Activated CD8-positive, alpha-beta memory T cell treated with anti-CD3 and anti-CD28 coated beads, Interleukin-2, amount 10 ng/mL, durations not matched to agents 7 days and 5 days (primary cell): ENCODE measurements around the gene NLGN1. TPM values are rescaled to one million over a fixed set of nuclear protein-coding genes. Genes with fewer than 3 reads are reported as not detected.

ENCODE experiments used
- ATAC-seq: fragments of 150-1000 bp; cut with Tn5 transposase; one replicate; pipeline ENCODE4 v1.10.0; 2021; ENCODE audit warnings: moderate library complexity
- CTCF ChIA-PET: fragments of 350-600 bp; sonication (Branson Sonifier 250); formaldehyde crosslinking; loops from one replicate; lab custom pipeline; 2021; ENCODE audit warnings: antibody characterized with exemption; lab: Charles Lee
- DNase-seq: peaks from one replicate; pipeline ENCODE4 v3.0.0-alpha.2; 2020
- H3K27ac Mint-ChIP-seq: one replicate; pipeline ENCODE4 v1.8.0; 2021; ENCODE audit warnings: mild to moderate bottlenecking, mixed read lengths
- H3K27me3 Mint-ChIP-seq: one replicate; pipeline ENCODE4 v1.8.0; 2021; ENCODE audit warnings: mixed read lengths
- H3K36me3 Mint-ChIP-seq: one replicate; pipeline ENCODE4 v1.8.0; 2021; ENCODE audit warnings: mild to moderate bottlenecking, mixed read lengths
- H3K4me1 Mint-ChIP-seq: one replicate; pipeline ENCODE4 v1.8.0; 2021; ENCODE audit warnings: mixed read lengths
- H3K4me3 Mint-ChIP-seq: one replicate; pipeline ENCODE4 v1.8.0; 2021; ENCODE audit warnings: mild to moderate bottlenecking, moderate library complexity, mixed read lengths
- H3K9me3 Mint-ChIP-seq: one replicate; pipeline ENCODE4 v1.8.0; 2022; ENCODE audit warnings: low read depth, mixed read lengths
- total RNA-seq, 2 experiments: library from RNA; stranded (reverse); gene quantifications; one replicate each; pipeline ENCODE4 v1.2.3, GENCODE V29; 2021

Gene NLGN1
- total RNA-seq, 2 experiments from 2014 or later: not detected

GRCh38 chr3:174255454-174255853 lies 857.9 kb downstream of the NLGN1 start:
- Mint-ChIP-seq H3K36me3 (no peaks in the 10 kb centered on the region), H3K27ac (no peak overlapping the region), H3K27me3 (no peaks in the 10 kb centered on the region), H3K4me1 (no peaks in the 10 kb centered on the region), H3K9me3 (peaks cover 5% of the 10 kb centered on the region), H3K4me3 (no peak overlapping the region)
- no peak for ATAC-seq
- CTCF ChIA-PET: no interaction called here
- no peak for DNase-seq

GRCh38 chr3:174266476-174266875 lies 868.9 kb downstream of the NLGN1 start:
- DNase-seq (no peak), ATAC-seq (no peak)
- no peaks in the 10 kb centered on the region for H3K4me1 Mint-ChIP-seq
- H3K4me3 Mint-ChIP-seq: no peak overlapping the region
- H3K27me3 Mint-ChIP-seq: no peaks in the 10 kb centered on the region
- no peaks in the 10 kb centered on the region for H3K9me3 Mint-ChIP-seq
- no peaks in the 10 kb centered on the region for H3K36me3 Mint-ChIP-seq
- CTCF ChIA-PET: no interaction called here
- no peak overlapping the region for H3K27ac Mint-ChIP-seq

- no peaks in the 10 kb centered on the region for H3K9me3 Mint-ChIP-seq
- CTCF ChIA-PET: no interaction called here
- no peaks in the 10 kb centered on the region for H3K36me3 Mint-ChIP-seq
- DNase-seq (no peak), ATAC-seq (no peak)
- H3K27me3 Mint-ChIP-seq: no peaks in the 10 kb centered on the region
- no peaks in the 10 kb centered on the region for H3K4me1 Mint-ChIP-seq
- H3K27ac Mint-ChIP-seq: no peak overlapping the region
- H3K4me3 Mint-ChIP-seq: no peak overlapping the region
Observed at GRCh38 chr3:174268061-174268460, 870.5 kb downstream of the NLGN1 start.

- Mint-ChIP-seq H3K4me1 (no peaks in the 10 kb centered on the region), H3K27me3 (no peaks in the 10 kb centered on the region), H3K36me3 (no peaks in the 10 kb centered on the region), H3K4me3 (no peak overlapping the region), H3K9me3 (no peaks in the 10 kb centered on the region), H3K27ac (no peak overlapping the region)
- DNase-seq (no peak), ATAC-seq (no peak)
- CTCF ChIA-PET: no interaction called here
Observed at GRCh38 chr3:174268586-174268985, 871.0 kb downstream of the NLGN1 start.

GRCh38 chr3:174270841-174271240 lies 873.3 kb downstream of the NLGN1 start:
- H3K27me3 Mint-ChIP-seq: no peaks in the 10 kb centered on the region
- DNase-seq (no peak), ATAC-seq (no peak)
- CTCF ChIA-PET: no interaction called here
- H3K9me3 Mint-ChIP-seq: no peaks in the 10 kb centered on the region
- no peaks in the 10 kb centered on the region for H3K36me3 Mint-ChIP-seq
- H3K4me3 Mint-ChIP-seq: no peak overlapping the region
- no peak overlapping the region for H3K27ac Mint-ChIP-seq
- H3K4me1 Mint-ChIP-seq: no peaks in the 10 kb centered on the region

GRCh38 chr3:174275336-174275735 lies 877.8 kb downstream of the NLGN1 start:
- H3K4me1 Mint-ChIP-seq: no peaks in the 10 kb centered on the region
- H3K9me3 Mint-ChIP-seq: no peaks in the 10 kb centered on the region
- no peak for DNase-seq
- H3K27me3 Mint-ChIP-seq: no peaks in the 10 kb centered on the region
- H3K36me3 Mint-ChIP-seq: no peaks in the 10 kb centered on the region
- no peak overlapping the region for H3K27ac Mint-ChIP-seq
- ATAC-seq: no peak
- no peak overlapping the region for H3K4me3 Mint-ChIP-seq
- CTCF ChIA-PET: no interaction called here

- no peak overlapping the region for H3K4me3 Mint-ChIP-seq
- no peak overlapping the region for H3K27ac Mint-ChIP-seq
- CTCF ChIA-PET: no interaction called here
- DNase-seq: no peak
- no peak for ATAC-seq
- H3K9me3 Mint-ChIP-seq: peaks cover 4% of the 10 kb centered on the region
- H3K36me3 Mint-ChIP-seq: no peaks in the 10 kb centered on the region
- H3K4me1 Mint-ChIP-seq: no peaks in the 10 kb centered on the region
- H3K27me3 Mint-ChIP-seq: no peaks in the 10 kb centered on the region
Observed at GRCh38 chr3:174276826-174277225, 879.3 kb downstream of the NLGN1 start.

GRCh38 chr3:174278094-174278493 lies 880.5 kb downstream of the NLGN1 start:
- Mint-ChIP-seq H3K4me1 (no peaks in the 10 kb centered on the region), H3K27ac (no peak overlapping the region), H3K27me3 (no peaks in the 10 kb centered on the region), H3K36me3 (no peaks in the 10 kb centered on the region), H3K4me3 (no peak overlapping the region), H3K9me3 (peaks cover 4% of the 10 kb centered on the region)
- DNase-seq (no peak), ATAC-seq (no peak)
- CTCF ChIA-PET: no interaction called here

GRCh38 chr3:174280186-174280585 lies 882.6 kb downstream of the NLGN1 start:
- Mint-ChIP-seq H3K4me1 (no peaks in the 10 kb centered on the region), H3K9me3 (peaks cover 4% of the 10 kb centered on the region), H3K27ac (no peak overlapping the region), H3K36me3 (no peaks in the 10 kb centered on the region), H3K4me3 (no peak overlapping the region), H3K27me3 (no peaks in the 10 kb centered on the region)
- ATAC-seq: no peak
- DNase-seq: no peak
- CTCF ChIA-PET: no interaction called here

- DNase-seq (no peak), ATAC-seq (no peak)
- H3K27me3 Mint-ChIP-seq: no peaks in the 10 kb centered on the region
- no peaks in the 10 kb centered on the region for H3K36me3 Mint-ChIP-seq
- H3K4me3 Mint-ChIP-seq: no peak overlapping the region
- H3K27ac Mint-ChIP-seq: no peak overlapping the region
- peaks cover 7% of the 10 kb centered on the region for H3K9me3 Mint-ChIP-seq
- H3K4me1 Mint-ChIP-seq: no peaks in the 10 kb centered on the region
- CTCF ChIA-PET: no interaction called here
Observed at GRCh38 chr3:174285242-174285864, 887.8 kb downstream of the NLGN1 start.

- DNase-seq: no peak
- no peak overlapping the region for H3K27ac Mint-ChIP-seq
- ATAC-seq: no peak
- H3K27me3 Mint-ChIP-seq: no peaks in the 10 kb centered on the region
- H3K4me3 Mint-ChIP-seq: no peak overlapping the region
- H3K4me1 Mint-ChIP-seq: no peaks in the 10 kb centered on the region
- peaks cover 3% of the 10 kb centered on the region for H3K9me3 Mint-ChIP-seq
- CTCF ChIA-PET: no interaction called here
- H3K36me3 Mint-ChIP-seq: no peaks in the 10 kb centered on the region
Observed at GRCh38 chr3:174287705-174288104, 890.2 kb downstream of the NLGN1 start.

GRCh38 chr3:174294616-174295015 lies 897.1 kb downstream of the NLGN1 start:
- Mint-ChIP-seq H3K27ac (no peak overlapping the region), H3K9me3 (peaks cover 6% of the 10 kb centered on the region), H3K4me3 (no peak overlapping the region), H3K4me1 (no peaks in the 10 kb centered on the region), H3K27me3 (no peaks in the 10 kb centered on the region), H3K36me3 (no peaks in the 10 kb centered on the region)
- DNase-seq (no peak), ATAC-seq (no peak)
- CTCF ChIA-PET: no interaction called here

GRCh38 chr3:174295306-174296092 lies 898.0 kb downstream of the NLGN1 start:
- no peak overlapping the region for H3K4me3 Mint-ChIP-seq
- no peak for ATAC-seq
- peaks cover 3% of the 10 kb centered on the region for H3K9me3 Mint-ChIP-seq
- H3K36me3 Mint-ChIP-seq: no peaks in the 10 kb centered on the region
- H3K4me1 Mint-ChIP-seq: no peaks in the 10 kb centered on the region
- CTCF ChIA-PET: interaction anchor here (0.8 kb wide), 1 partner anchor 48 kb away, joined by 3 read pairs; no protein-coding TSS in a partner anchor
- no peak overlapping the region for H3K27ac Mint-ChIP-seq
- H3K27me3 Mint-ChIP-seq: no peaks in the 10 kb centered on the region
- DNase-seq: no peak

- no peaks in the 10 kb centered on the region for H3K27me3 Mint-ChIP-seq
- peaks cover 6% of the 10 kb centered on the region for H3K9me3 Mint-ChIP-seq
- H3K4me1 Mint-ChIP-seq: no peaks in the 10 kb centered on the region
- CTCF ChIA-PET: interaction anchor here (0.6 kb wide), 1 partner anchor 50 kb away, joined by 3 read pairs; no protein-coding TSS in a partner anchor
- H3K36me3 Mint-ChIP-seq: no peaks in the 10 kb centered on the region
- no peak for ATAC-seq
- no peak overlapping the region for H3K27ac Mint-ChIP-seq
- no peak for DNase-seq
- no peak overlapping the region for H3K4me3 Mint-ChIP-seq
Observed at GRCh38 chr3:174302746-174303315, 905.3 kb downstream of the NLGN1 start.
